Ascending aorta (tissue), 2 donors: ENCODE results near the gene ARHGEF40. TPM values are rescaled to one million over a fixed set of nuclear protein-coding genes. Genes with fewer than 3 reads are reported as not detected.
A peak's percentile ranks its signal among the peaks of the same experiment; 100 is the strongest.

ENCODE experiments used
- DNase-seq, 2 donors: peaks; one replicate each; pipeline ENCODE4 v3.0.0-alpha.2; 2019; ENCODE audit warnings: low spot score in 2 of 2
- H3K27ac ChIP-seq, 2 donors: fragments of 200-600 bp; sonication (generic); one replicate each; pipeline ENCODE4 v1.5.1; 2016 to 2017; ENCODE audit warnings: mild to moderate bottlenecking in 1 of 2
- H3K27me3 ChIP-seq: fragments of 200-600 bp; sonication (generic); one replicate; pipeline ENCODE4 v1.5.1; 2017
- H3K36me3 ChIP-seq, 2 donors: fragments of 200-600 bp; sonication (generic); one replicate each; pipeline ENCODE4 v1.5.1; 2016
- H3K4me1 ChIP-seq, 2 donors: fragments of 200-600 bp; sonication (generic); one replicate each; pipeline ENCODE4 v1.5.1; 2016 to 2017; ENCODE audit warnings: mild to moderate bottlenecking in 1 of 2
- H3K4me3 ChIP-seq, 2 donors: fragments of 200-600 bp; sonication (generic); one replicate each; pipeline ENCODE4 v1.5.1; 2016 to 2017; ENCODE audit warnings: mild to moderate bottlenecking in 1 of 2
- H3K9me3 ChIP-seq, 2 donors: fragments of 200-600 bp; sonication (generic); one replicate each; pipeline ENCODE4 v1.5.1; 2016
- intact Hi-C: fragments of 100-400 bp; cut with DNase I; formaldehyde crosslinking; loops from one replicate; pipeline ENCODE4 v1.15.1; 2023
- total RNA-seq: library from RNA; depleted of rRNA; stranded (reverse); fragments of >200 nt; gene quantifications from one replicate; pipeline ENCODE4 v1.1.0, GENCODE V29; 2016
- TF ChIP-seq, protein P1 (sequence below), 3 experiments: fragments of 200-600 bp in 2 of 3; fragments of 450-650 bp in 1 of 3; sonication (generic) in 2 of 3; IDR thresholded peaks; one replicate each; pipeline ENCODE4 v1.5.1; 2016 to 2019; ENCODE audit warnings: antibody characterized with exemption in 3 of 3, mild to moderate bottlenecking in 1 of 3, moderate library complexity in 1 of 3

The ARHGEF40 gene
- total RNA-seq, 1 donor from 2014 or later = 64.8 TPM

DNA sequence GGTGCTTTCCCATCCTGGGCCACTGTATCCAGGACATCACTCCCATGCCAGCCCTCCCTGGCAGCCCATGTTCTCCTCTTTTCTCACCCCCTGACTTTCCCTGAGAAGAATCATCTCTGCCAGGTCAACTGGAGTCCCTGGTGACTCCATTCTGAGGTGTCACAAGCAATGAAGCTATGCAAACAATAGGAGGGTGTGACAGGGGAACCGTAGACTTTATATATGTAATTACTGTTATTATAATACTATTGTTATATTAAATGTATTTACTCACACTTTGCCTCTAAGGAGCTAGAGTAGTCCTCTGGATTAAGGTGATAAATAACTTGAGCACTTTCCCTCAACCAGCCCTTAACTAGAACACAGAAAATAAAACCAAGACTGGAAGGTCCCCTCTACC lies 19.2 kb downstream of the ARHGEF40 start:
- Histone ChIP-seq H3K27me3 (no peaks in the 10 kb centered on the region), H3K4me3 (no peak overlapping the region), H3K27ac (no peak overlapping the region), H3K4me1 (peaks cover 0 to 10% of the 10 kb centered on the region in 2 donors), H3K36me3 (peaks cover 43 to 69% of the 10 kb centered on the region in 2 donors), H3K9me3 (no peaks in the 10 kb centered on the region)
- DNase-seq = no peak
- intact Hi-C loops = no loop called here
- TF ChIP-seq, protein P1, sequence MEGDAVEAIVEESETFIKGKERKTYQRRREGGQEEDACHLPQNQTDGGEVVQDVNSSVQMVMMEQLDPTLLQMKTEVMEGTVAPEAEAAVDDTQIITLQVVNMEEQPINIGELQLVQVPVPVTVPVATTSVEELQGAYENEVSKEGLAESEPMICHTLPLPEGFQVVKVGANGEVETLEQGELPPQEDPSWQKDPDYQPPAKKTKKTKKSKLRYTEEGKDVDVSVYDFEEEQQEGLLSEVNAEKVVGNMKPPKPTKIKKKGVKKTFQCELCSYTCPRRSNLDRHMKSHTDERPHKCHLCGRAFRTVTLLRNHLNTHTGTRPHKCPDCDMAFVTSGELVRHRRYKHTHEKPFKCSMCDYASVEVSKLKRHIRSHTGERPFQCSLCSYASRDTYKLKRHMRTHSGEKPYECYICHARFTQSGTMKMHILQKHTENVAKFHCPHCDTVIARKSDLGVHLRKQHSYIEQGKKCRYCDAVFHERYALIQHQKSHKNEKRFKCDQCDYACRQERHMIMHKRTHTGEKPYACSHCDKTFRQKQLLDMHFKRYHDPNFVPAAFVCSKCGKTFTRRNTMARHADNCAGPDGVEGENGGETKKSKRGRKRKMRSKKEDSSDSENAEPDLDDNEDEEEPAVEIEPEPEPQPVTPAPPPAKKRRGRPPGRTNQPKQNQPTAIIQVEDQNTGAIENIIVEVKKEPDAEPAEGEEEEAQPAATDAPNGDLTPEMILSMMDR (IDR thresholded peaks at IDR 0.05) = no peak

DNA sequence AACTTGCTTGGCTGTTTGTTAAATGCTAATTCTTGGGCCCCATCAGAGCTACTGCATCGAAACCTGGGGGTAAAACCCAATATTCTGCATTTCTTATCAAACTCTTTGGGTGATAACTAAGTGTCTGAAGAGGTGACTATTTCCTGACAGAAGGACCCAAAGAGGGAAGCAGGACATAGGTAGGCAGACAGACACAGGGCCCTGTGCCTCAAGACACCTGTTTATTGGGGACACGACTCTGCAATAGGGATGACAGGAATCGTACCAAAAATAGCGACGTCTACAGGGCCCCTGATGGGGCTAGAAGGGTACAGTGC lies 19.7 kb downstream of the ARHGEF40 start:
- intact Hi-C loops = loop anchor here (5.0 to 10.0 kb wide), 3 partner anchors 103 to 628 kb away; partner anchors contain the start of genes METTL17 and PIP4P1
- no peak overlapping the region for H3K27ac ChIP-seq

DNA sequence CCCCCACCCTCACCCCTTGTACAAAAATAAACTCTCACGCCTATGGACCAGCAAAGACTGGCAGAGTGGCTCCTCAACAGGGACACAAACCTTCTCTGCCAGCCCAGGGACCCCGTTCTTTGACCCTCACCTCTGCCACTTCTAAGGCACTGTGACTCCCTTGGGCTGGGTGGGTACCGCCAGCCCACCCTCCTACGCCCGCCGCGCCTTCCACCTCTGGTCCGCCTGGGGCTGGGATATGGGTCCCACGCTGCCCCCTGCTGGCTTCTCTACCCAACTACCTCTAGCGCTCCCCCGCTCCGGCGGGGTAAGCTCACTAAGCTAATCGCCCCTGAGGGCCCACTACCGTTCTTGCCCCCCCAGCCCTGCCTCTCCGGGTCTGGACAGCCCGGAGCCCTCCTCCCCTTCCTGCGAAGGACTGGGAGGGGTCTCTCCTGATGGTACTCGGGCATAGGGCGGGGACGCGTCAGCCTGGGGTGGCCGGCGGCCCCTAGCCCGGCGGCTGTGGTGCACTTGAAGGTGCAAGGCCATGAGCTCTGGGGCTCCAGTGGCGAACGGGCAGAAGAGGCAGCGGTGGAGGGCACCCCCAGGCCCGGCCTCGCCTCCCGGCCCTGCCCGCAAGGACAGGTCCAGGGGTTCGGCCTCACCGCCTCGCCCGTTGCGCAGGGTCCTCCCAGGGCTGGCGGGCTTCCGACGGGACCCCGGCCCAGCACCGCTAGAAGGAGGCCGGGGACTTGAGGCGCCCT lies 20.3 kb downstream of the ARHGEF40 start:
- TF ChIP-seq, protein P1 (IDR thresholded peaks at IDR 0.05) = peak; percentile 43 to 60 (median 45)
- H3K4me1 ChIP-seq = peaks cover 0 to 10% of the 10 kb centered on the region in 2 donors
- no peak for DNase-seq
- intact Hi-C loops = loop anchor here (5.0 to 10.0 kb wide), 3 partner anchors 103 to 628 kb away; partner anchors contain the start of genes METTL17 and PIP4P1
- no peak overlapping the region for H3K27ac ChIP-seq
- no peaks in the 10 kb centered on the region for H3K9me3 ChIP-seq
- no peak overlapping the region for H3K4me3 ChIP-seq
- no peaks in the 10 kb centered on the region for H3K27me3 ChIP-seq
- peaks cover 32 to 58% of the 10 kb centered on the region in 2 donors for H3K36me3 ChIP-seq

More for the DNA sequence above, 19.7 kb downstream of the ARHGEF40 start:
- peaks cover 37 to 63% of the 10 kb centered on the region in 2 donors for H3K36me3 ChIP-seq
- no peak overlapping the region for H3K4me3 ChIP-seq
- TF ChIP-seq, protein P1 (IDR thresholded peaks at IDR 0.05) = no peak
- no peak for DNase-seq
- peaks cover 0 to 10% of the 10 kb centered on the region in 2 donors for H3K4me1 ChIP-seq
- H3K9me3 ChIP-seq = no peaks in the 10 kb centered on the region
- H3K27me3 ChIP-seq = no peaks in the 10 kb centered on the region

DNA sequence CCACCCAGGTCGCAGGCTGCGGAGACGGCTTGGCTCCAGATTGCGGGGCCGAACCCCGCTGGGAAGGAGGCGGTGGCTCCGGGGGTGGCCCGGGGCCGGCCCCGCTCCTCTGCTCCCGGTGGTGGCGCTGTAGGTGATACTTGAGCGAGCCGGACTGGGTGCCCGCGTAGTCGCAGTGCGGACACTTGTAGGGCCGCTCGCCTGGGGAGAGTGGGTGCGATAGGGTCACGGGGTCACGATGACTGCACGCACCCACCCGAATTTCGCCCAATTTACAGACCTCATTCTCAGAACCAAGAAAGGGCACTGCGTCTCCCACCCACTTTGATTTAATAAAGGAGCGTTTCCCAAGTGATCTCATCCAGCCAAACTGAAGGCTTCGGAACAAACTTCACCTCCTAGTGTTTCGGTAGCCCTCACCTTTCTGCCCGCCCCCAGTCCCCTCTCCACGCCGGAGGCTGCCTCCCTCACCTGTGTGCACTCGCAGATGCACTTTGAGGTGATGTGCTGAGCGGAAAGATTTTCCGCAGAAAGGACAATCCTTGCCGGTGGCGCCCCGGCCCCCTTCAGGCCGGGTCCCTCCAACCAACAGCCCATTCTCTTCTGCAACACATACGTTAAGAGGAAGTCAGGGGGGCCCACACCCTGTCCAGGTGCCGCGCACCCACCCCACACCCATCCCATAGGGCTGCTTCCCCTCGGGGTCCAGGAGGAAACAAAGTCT lies 21.0 kb downstream of the ARHGEF40 start:
- Histone ChIP-seq H3K4me3 (no peak overlapping the region), H3K27me3 (no peaks in the 10 kb centered on the region), H3K9me3 (no peaks in the 10 kb centered on the region), H3K27ac (no peak overlapping the region), H3K36me3 (peaks cover 26 to 50% of the 10 kb centered on the region in 2 donors), H3K4me1 (peaks cover 0 to 10% of the 10 kb centered on the region in 2 donors)
- TF ChIP-seq, protein P1 (IDR thresholded peaks at IDR 0.05) = no peak
- DNase-seq = no peak
- intact Hi-C loops = loop anchor here (5.0 to 10.0 kb wide), 3 partner anchors 104 to 629 kb away; partner anchors contain the start of genes METTL17 and PIP4P1

DNA sequence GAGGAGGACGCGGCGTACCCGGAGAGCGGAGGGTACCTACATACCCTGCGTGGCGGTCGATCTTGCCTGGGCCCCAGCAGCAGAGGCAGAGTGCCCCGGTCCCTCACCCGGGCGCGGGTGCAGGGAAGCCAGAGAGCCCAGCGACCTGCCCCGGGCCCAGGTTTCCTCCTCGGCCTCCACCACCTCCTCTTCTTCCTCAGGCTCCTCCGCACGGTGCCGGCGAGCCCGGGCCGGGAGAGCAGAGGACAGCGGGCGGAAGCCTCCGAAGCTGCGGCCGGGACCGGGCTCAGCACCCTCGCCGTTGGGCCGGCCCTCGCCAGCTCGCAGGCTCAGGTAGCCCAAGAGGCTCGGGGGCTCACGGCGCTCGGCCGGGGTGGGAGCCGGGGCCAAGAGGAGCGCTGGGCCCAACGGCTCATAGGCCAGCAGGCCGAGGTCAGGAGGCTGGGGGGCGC lies 21.7 kb downstream of the ARHGEF40 start:
- H3K9me3 ChIP-seq = no peaks in the 10 kb centered on the region
- DNase-seq = no peak
- TF ChIP-seq, protein P1 (IDR thresholded peaks at IDR 0.05) = no peak
- H3K27me3 ChIP-seq = no peaks in the 10 kb centered on the region
- H3K36me3 ChIP-seq = peaks cover 25 to 49% of the 10 kb centered on the region in 2 donors
- intact Hi-C loops = loop anchor here (1.0 to 10.0 kb wide), 6 partner anchors 12 to 630 kb away; partner anchors contain the start of genes METTL17 and PIP4P1
- no peak overlapping the region for H3K4me3 ChIP-seq
- peak overlapping the region in 1 of 2 donors; percentile 36 for H3K27ac ChIP-seq
- H3K4me1 ChIP-seq = peaks cover 0 to 10% of the 10 kb centered on the region in 2 donors
